ENCODE data around the gene CSRP2. TPM values are rescaled to one million over a fixed set of nuclear protein-coding genes. Genes with fewer than 3 reads are reported as not detected.

Gene CSRP2
- total RNA-seq, 1 donor from 2014 or later, result 86.3 TPM

GRCh38 chr12:76820888-76821482, 57.8 kb downstream of the CSRP2 start:
- Mint-ChIP-seq H3K4me1 (peaks cover 13% of the 10 kb centered on the region), H3K9me3 (no peaks in the 10 kb centered on the region), H3K4me3 (no peak overlapping the region), H3K36me3 (peaks cover 10% of the 10 kb centered on the region), H3K27ac (peak overlapping the region; percentile 21), H3K27me3 (ENCODE audit: low read depth) (no peaks in the 10 kb centered on the region)
- TF ChIP-seq, protein P1, sequence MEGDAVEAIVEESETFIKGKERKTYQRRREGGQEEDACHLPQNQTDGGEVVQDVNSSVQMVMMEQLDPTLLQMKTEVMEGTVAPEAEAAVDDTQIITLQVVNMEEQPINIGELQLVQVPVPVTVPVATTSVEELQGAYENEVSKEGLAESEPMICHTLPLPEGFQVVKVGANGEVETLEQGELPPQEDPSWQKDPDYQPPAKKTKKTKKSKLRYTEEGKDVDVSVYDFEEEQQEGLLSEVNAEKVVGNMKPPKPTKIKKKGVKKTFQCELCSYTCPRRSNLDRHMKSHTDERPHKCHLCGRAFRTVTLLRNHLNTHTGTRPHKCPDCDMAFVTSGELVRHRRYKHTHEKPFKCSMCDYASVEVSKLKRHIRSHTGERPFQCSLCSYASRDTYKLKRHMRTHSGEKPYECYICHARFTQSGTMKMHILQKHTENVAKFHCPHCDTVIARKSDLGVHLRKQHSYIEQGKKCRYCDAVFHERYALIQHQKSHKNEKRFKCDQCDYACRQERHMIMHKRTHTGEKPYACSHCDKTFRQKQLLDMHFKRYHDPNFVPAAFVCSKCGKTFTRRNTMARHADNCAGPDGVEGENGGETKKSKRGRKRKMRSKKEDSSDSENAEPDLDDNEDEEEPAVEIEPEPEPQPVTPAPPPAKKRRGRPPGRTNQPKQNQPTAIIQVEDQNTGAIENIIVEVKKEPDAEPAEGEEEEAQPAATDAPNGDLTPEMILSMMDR (IDR thresholded peaks at IDR 0.05; ENCODE audit: unreplicated experiment), result no peak
- no peak for DNase-seq (ENCODE audit: low spot score in 2 of 2, unreplicated experiment in 2 of 2)

- Mint-ChIP-seq H3K27me3 (ENCODE audit: low read depth) (no peaks in the 10 kb centered on the region), H3K4me1 (peaks cover 4% of the 10 kb centered on the region), H3K27ac (no peak overlapping the region), H3K4me3 (no peak overlapping the region), H3K36me3 (peaks cover 9% of the 10 kb centered on the region), H3K9me3 (no peaks in the 10 kb centered on the region)
- DNase-seq (ENCODE audit: low spot score in 2 of 2, unreplicated experiment in 2 of 2), result no peak
- TF ChIP-seq, protein P1 (IDR thresholded peaks at IDR 0.05; ENCODE audit: unreplicated experiment), result no peak
These were observed 64.8 kb downstream of the CSRP2 start for GRCh38 chr12:76813972-76814371.

DNA sequence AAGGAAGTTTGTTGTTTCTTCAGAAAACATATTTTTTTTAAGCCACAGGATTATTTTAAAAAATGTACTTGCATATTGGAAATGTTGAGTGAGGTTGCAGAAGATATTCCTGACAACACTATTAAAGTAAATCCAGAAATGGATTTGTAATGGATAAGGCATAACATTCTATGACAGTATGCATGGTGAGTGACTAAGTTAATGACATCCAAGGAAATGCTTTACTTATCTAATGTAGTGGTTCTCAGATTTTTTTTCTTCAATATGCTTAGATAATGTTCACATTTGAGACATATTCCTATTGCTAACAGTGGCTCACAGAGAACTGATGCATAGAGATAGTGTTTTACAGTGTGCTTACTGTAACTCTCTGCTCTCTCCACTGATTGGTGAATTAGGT, 65.6 kb downstream of the CSRP2 start:
- Mint-ChIP-seq H3K4me3 (no peak overlapping the region), H3K27ac (no peak overlapping the region), H3K4me1 (peaks cover 2% of the 10 kb centered on the region), H3K27me3 (ENCODE audit: low read depth) (no peaks in the 10 kb centered on the region), H3K36me3 (peaks cover 9% of the 10 kb centered on the region), H3K9me3 (no peaks in the 10 kb centered on the region)
- TF ChIP-seq, protein P1 (IDR thresholded peaks at IDR 0.05; ENCODE audit: unreplicated experiment), result no peak
- DNase-seq (ENCODE audit: low spot score in 2 of 2, unreplicated experiment in 2 of 2), result no peak

- Mint-ChIP-seq H3K27me3 (ENCODE audit: low read depth) (no peaks in the 10 kb centered on the region), H3K36me3 (peaks cover 10% of the 10 kb centered on the region), H3K4me1 (peaks cover 2% of the 10 kb centered on the region), H3K27ac (no peak overlapping the region), H3K9me3 (no peaks in the 10 kb centered on the region), H3K4me3 (no peak overlapping the region)
- TF ChIP-seq, protein P1 (IDR thresholded peaks at IDR 0.05; ENCODE audit: unreplicated experiment), result no peak
- DNase-seq (ENCODE audit: low spot score in 2 of 2, unreplicated experiment in 2 of 2), result no peak
These were observed 66.8 kb downstream of the CSRP2 start for GRCh38 chr12:76811976-76812375.

DNA sequence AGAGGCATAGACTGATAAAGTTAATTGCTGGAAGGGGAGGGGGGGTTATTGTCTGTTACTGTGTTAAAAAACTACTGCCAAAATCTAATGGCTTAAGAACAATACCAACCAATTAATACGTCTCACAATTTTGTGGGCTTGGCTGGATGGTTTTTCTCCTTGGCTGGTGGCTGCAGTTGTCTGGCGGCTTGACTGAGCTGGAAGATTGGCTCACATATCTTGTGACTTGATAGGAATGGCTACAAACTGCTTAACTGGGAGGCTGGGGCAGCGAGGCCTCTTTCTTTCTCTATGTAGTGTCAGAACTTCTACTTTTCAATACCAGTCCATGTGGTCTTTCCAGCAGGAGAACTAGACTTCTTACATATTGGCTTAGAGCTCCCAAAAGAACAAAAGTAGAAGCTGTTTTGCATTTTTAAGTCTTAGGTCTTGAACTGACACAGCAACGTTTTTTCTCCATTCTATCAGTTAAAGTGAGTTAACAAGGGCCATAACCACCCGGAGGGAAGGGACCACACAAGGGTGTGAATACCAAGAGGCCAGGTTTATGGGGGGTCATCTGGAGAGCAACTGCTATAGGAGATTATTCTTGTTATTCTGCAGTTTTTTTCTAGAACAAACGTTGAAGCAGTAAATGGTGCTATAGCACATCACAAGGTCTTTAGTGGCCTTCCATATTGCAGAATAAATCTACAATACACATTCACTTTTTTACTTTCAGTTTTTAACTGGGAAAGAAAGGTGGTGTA, 68.0 kb downstream of the CSRP2 start:
- peak overlapping the region; percentile 60 for H3K27ac Mint-ChIP-seq
- peaks cover 15% of the 10 kb centered on the region for H3K36me3 Mint-ChIP-seq
- DNase-seq (ENCODE audit: low spot score in 2 of 2, unreplicated experiment in 2 of 2), result no peak
- TF ChIP-seq, protein P1 (IDR thresholded peaks at IDR 0.05; ENCODE audit: unreplicated experiment), result no peak
- no peaks in the 10 kb centered on the region for H3K9me3 Mint-ChIP-seq
- H3K4me3 Mint-ChIP-seq, result no peak overlapping the region
- H3K4me1 Mint-ChIP-seq, result peaks cover 2% of the 10 kb centered on the region
- no peaks in the 10 kb centered on the region for H3K27me3 Mint-ChIP-seq (ENCODE audit: low read depth)

Other genes starting within 250 kb of the CSRP2 start
- gene ZDHHC17, start 114.9 kb downstream of the CSRP2 start, total RNA-seq, result 61.7 to 66.4 TPM (median 65.5 TPM) in 3 replicates
- gene E2F7, start 186.6 kb upstream of the CSRP2 start, total RNA-seq, result 6.9 to 8.2 TPM (median 7.7 TPM) in 3 replicates